ENCODE data around the gene COL6A5. TPM values are rescaled to one million over a fixed set of nuclear protein-coding genes. Genes with fewer than 3 reads are reported as not detected.

The COL6A5 gene
- polyA plus RNA-seq, 3 donors = not detected

GRCh38 chr3:130457671-130458070 lies 112.2 kb downstream of the COL6A5 start:
- H3K36me3 Mint-ChIP-seq = no peaks in the 10 kb centered on the region
- no peak overlapping the region for H3K4me3 ChIP-seq (replicated peaks in 1 of 3; ENCODE audit: low read depth in 2 of 3, low read length in 3 of 3)
- H2AFZ ChIP-seq (ENCODE audit: insufficient read depth, low read depth, low read length, poor library complexity, severe bottlenecking) = no peak overlapping the region
- H4K20me1 ChIP-seq (ENCODE audit: insufficient read depth, low read length) = no peaks in the 10 kb centered on the region
- H3K4me1 ChIP-seq (ENCODE audit: control insufficient read depth in 1 of 2, insufficient read depth in 2 of 2, low read length in 2 of 2) = no peaks in the 10 kb centered on the region
- H3K36me3 ChIP-seq (replicated peaks in 1 of 2; ENCODE audit: control insufficient read depth in 1 of 2, insufficient read depth in 2 of 2, low read length in 2 of 2) = no peaks in the 10 kb centered on the region
- peaks cover 0 to 2% (median 0%) of the 10 kb centered on the region in 3 donors for H3K27me3 Mint-ChIP-seq (ENCODE audit: low read depth in 3 of 3)
- no peaks in the 10 kb centered on the region for H3K79me2 ChIP-seq (ENCODE audit: insufficient read depth, low read length)
- DNase-seq = no peak
- no peak overlapping the region for H3K27ac Mint-ChIP-seq
- H3K9me3 Mint-ChIP-seq = peaks cover 0 to 2% (median under 1%) of the 10 kb centered on the region in 7 donors
- H3K4me1 Mint-ChIP-seq = no peaks in the 10 kb centered on the region
- no peaks in the 10 kb centered on the region for H3K27me3 ChIP-seq (ENCODE audit: control insufficient read depth in 2 of 2, insufficient read depth in 2 of 2, low read length in 2 of 2)
- H3K27ac ChIP-seq (ENCODE audit: low read depth in 1 of 2, low read length in 2 of 2) = no peak overlapping the region
- H3K4me2 ChIP-seq (replicated peaks; ENCODE audit: extremely low read depth, low read length, poor library complexity, severe bottlenecking) = no peak overlapping the region
- no peak for TF ChIP-seq CTCF (IDR thresholded peaks at IDR 0.05)
- intact Hi-C loops (cut with micrococcal nuclease) = no loop called here
- WGBS (ENCODE audit: insufficient coverage) = no CpG with 5 or more reads among the region's 1 CpG
- no peaks in the 10 kb centered on the region for H3K9me3 ChIP-seq (replicated peaks in 1 of 2; ENCODE audit: control insufficient read depth in 1 of 2, insufficient read depth in 1 of 2, low read length in 2 of 2)
- no peak overlapping the region for H3K9ac ChIP-seq (ENCODE audit: insufficient read depth, low read length, poor library complexity, severe bottlenecking)
- H3K4me3 Mint-ChIP-seq = no peak overlapping the region

GRCh38 chr3:130459944-130460343 lies 114.5 kb downstream of the COL6A5 start:
- Mint-ChIP-seq H3K4me3 (no peak overlapping the region), H3K36me3 (no peaks in the 10 kb centered on the region), H3K27me3 (ENCODE audit: low read depth in 3 of 3) (peaks cover 0 to 2% (median 2%) of the 10 kb centered on the region in 3 donors), H3K27ac (no peak overlapping the region), H3K9me3 (no peaks in the 10 kb centered on the region), H3K4me1 (no peaks in the 10 kb centered on the region)
- Histone ChIP-seq H3K4me2 (replicated peaks; ENCODE audit: extremely low read depth, low read length, poor library complexity, severe bottlenecking) (no peak overlapping the region), H3K27ac (ENCODE audit: low read depth in 1 of 2, low read length in 2 of 2) (no peak overlapping the region), H3K4me3 (replicated peaks in 1 of 3; ENCODE audit: low read depth in 2 of 3, low read length in 3 of 3) (no peak overlapping the region), H3K9me3 (replicated peaks in 1 of 2; ENCODE audit: control insufficient read depth in 1 of 2, insufficient read depth in 1 of 2, low read length in 2 of 2) (no peaks in the 10 kb centered on the region), H3K79me2 (ENCODE audit: insufficient read depth, low read length) (no peaks in the 10 kb centered on the region), H3K27me3 (ENCODE audit: control insufficient read depth in 2 of 2, insufficient read depth in 2 of 2, low read length in 2 of 2) (no peaks in the 10 kb centered on the region), H3K4me1 (ENCODE audit: control insufficient read depth in 1 of 2, insufficient read depth in 2 of 2, low read length in 2 of 2) (no peaks in the 10 kb centered on the region), H3K9ac (ENCODE audit: insufficient read depth, low read length, poor library complexity, severe bottlenecking) (no peak overlapping the region), H3K36me3 (replicated peaks in 1 of 2; ENCODE audit: control insufficient read depth in 1 of 2, insufficient read depth in 2 of 2, low read length in 2 of 2) (no peaks in the 10 kb centered on the region), H2AFZ (ENCODE audit: insufficient read depth, low read depth, low read length, poor library complexity, severe bottlenecking) (no peak overlapping the region), H4K20me1 (ENCODE audit: insufficient read depth, low read length) (no peaks in the 10 kb centered on the region)
- intact Hi-C loops (cut with micrococcal nuclease) = no loop called here
- no peak for DNase-seq
- no peak for TF ChIP-seq CTCF (IDR thresholded peaks at IDR 0.05)

Data from CD14-positive monocyte (primary cell).